HG02973 (cell line): Measurements from ENCODE around the gene KCNS1.

Experiments
- ATAC-seq: cut with Tn5 transposase; IDR thresholded peaks from one replicate; pipeline ENCODE4 v1.9.1; 2021; ENCODE audit warnings: moderate library complexity; ENCODE audit not compliant: unreplicated experiment

Gene KCNS1

GRCh38 chr20:45110301-45110700, 9.4 kb upstream of the KCNS1 start:
- ATAC-seq, result no peak

DNA sequence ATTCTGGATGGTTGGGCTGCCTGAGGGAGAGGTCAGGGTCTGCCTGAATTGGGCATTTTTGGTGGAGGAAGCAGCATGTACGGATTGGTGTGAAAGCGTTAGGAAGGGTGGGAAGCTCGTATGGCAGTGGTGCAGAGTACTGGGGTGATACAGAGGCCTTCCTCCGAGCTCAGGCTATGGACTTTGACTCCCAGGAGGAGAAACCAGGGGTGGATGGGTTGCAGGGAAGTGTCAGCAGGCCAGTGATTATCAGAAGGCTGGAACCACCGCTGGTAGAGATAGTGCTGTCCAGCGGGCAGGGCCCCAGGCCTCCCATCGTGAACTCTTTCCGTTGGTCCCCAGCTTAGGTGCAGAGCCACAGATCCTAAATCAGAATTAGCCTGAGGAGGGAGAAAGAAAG, 8.7 kb upstream of the KCNS1 start:
- no peak for ATAC-seq

- ATAC-seq, result no peak
Observed at GRCh38 chr20:45105317-45105716, 4.4 kb upstream of the KCNS1 start.

DNA sequence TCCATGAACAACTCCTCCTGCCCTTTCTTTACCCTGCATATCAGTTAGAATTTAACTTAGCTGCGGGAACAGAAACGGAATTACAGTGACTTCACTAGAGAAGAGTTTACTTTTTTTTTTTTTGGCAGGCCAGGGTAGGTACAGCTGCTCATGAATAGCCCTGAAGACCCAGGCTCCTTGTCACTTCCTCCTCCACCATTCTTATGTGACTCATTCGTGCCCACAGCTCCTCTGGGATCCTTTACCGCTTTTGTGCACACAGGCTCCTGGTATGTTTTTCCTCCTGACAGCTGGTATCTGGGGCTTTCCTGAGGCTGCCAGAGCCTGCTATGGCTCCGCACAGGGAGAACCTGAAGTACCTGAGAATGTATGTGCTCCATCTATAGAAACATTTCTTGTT, 3.9 kb upstream of the KCNS1 start:
- no peak for ATAC-seq

GRCh38 chr20:45103072-45103471, 2.1 kb upstream of the KCNS1 start:
- no peak for ATAC-seq

- ATAC-seq, result no peak
Observed at GRCh38 chr20:45101333-45101850, 465 bp upstream of the KCNS1 start.

- ATAC-seq, result no peak
Observed at GRCh38 chr20:45098103-45098773, 2.7 kb downstream of the KCNS1 start.

DNA sequence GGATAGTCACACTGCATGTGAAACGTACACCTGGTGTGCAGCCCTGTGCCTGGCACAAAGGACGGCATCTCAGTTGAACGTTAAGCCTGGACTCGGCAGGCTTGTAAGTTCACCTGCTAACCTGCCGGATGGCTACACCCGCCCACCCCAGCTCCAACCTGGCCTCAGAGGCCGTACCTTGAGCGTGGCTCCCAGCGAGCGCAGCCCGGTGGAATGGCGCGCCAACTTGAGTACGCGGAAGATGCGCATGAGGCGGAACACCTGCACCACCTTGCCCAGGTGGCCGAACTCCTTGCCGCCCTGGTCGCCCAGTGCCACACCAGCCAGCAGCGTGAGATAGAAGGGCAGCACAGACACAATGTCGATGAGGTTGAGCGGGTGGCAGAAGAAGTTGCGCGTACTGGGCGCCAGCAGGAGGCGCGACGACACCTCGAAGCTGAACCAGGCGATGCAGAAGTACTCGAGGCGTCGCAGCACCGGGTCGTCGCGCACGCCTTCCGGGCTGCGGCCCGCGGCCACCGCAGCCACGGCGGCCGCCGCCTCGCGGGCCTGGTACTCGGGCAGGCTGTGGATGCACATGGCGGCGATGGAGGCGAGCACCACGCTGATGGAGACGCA, 3.3 kb downstream of the KCNS1 start:
- no peak for ATAC-seq

DNA sequence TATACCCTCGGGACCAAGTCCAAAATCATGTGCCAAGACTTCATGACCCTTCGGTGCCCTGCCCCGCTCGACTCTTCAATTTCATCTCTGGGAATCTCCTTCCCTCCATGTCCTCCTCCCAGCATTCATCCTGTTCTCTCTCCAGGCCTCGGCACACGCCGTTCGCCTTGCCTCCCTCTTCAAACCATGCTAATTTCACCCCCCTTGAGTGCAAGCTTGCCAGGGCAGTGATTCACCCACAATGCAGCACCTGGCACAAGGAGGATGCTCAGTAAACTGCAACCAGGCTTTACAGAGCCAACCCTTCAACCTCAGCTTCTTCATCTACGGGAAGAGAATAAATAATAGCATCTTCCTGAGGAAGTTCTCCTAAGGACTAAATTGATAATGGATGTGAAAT, 4.1 kb downstream of the KCNS1 start:
- no peak for ATAC-seq

GRCh38 chr20:45095805-45096238, 5.1 kb downstream of the KCNS1 start:
- no peak for ATAC-seq

DNA sequence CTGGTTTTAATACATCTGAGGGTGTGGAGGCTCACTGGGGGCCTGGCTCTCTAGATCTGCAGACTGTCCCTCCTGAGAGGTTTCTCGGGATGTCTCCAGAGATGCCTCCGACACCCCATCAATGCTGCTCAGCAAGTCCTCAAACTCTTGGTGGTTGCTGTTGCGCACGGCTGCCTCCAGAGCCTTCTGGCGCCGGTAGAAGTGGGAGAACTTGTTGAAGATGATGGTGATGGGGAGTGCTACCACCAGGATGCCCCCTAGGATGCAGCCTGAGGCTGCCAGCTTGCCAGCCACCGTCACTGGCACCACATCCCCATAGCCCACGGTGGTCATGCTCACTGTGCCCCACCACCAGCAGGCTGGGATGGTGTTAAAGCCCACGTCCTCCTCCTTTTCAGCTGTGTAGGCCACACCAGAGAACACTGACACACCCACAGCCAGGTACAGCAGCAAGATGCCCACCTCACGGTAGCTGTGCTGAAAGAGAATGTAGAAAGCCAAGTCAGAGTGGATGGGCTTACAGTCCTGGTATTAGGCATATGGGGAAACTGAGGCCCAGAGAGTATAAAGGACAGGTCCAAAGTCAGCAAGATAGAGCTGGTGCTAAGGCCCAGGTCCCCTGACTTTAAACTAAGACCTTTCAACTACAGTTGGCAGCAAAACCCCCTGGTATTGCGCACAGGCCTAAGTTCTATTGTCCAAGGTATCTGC, 5.9 kb downstream of the KCNS1 start:
- ATAC-seq, result no peak

GRCh38 chr20:45094201-45094600, 6.7 kb downstream of the KCNS1 start:
- ATAC-seq, result no peak

DNA sequence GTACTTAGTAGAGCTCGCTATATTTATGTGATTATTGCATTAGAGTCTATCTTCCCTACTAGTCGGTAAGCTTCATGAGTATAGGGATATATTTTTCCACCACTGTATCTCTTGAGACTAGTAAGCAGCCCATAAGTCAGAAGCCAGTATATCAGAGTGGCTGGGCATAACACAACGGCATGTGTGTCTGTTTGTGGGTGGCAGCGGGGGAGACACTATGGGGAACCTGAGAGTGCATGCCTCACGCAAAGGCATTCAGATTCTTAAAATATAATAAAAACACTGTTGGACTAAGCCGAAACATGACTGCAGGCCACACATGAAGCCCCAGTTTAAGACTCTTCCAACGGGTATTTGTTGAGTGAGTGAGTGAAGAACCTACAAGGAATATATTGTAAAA, 8.0 kb downstream of the KCNS1 start:
- no peak for ATAC-seq

- ATAC-seq, result no peak
Observed at GRCh38 chr20:45091366-45091765, 9.6 kb downstream of the KCNS1 start.

- ATAC-seq, result no peak
Observed at GRCh38 chr20:45090481-45090880, 10.4 kb downstream of the KCNS1 start.

- ATAC-seq, result no peak
Observed at GRCh38 chr20:45088247-45088646, 12.7 kb downstream of the KCNS1 start.

- no peak for ATAC-seq
Observed at GRCh38 chr20:45087814-45088213, 13.1 kb downstream of the KCNS1 start.

- no peak for ATAC-seq
Observed at GRCh38 chr20:45087097-45087790, 13.7 kb downstream of the KCNS1 start.

DNA sequence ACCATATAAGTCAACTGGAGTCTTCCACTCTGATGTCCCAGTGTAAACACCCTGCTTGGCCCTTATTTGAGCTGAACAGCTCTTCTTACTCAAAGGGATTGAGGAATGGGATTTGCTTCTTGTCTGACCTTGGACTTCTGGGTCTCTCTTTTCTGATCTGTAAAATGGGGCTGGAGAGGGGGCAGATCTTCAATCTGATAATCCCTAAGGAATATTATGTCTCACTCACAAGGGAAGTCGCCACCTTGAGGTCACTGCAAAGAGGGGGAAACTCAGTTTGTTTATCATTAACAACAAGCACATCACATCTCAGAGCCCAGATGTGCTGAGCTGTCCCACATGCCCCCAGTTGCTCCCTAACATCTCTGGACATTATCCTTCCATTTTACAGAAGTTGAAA, 15.1 kb downstream of the KCNS1 start:
- ATAC-seq, result no peak

- no peak for ATAC-seq
Observed at GRCh38 chr20:45085289-45085688, 15.6 kb downstream of the KCNS1 start.

- no peak for ATAC-seq
Observed at GRCh38 chr20:45083127-45083526, 17.8 kb downstream of the KCNS1 start.
